Esophagus squamous epithelium (tissue), 4 donors: ENCODE measurements around the gene EIF5AL1.

Experiments used
- CTCF ChIP-seq, 6 experiments: fragments of 450-650 bp in 4 of 6; fragments of 200-600 bp in 2 of 6; sonication (generic) in 2 of 6; IDR thresholded peaks; one replicate each; pipeline ENCODE4 v1.5.1; 2016 to 2019; ENCODE audit warnings: antibody characterized with exemption in 6 of 6, mild to moderate bottlenecking in 4 of 6, moderate library complexity in 4 of 6
- POLR2A ChIP-seq, 4 donors: fragments of 450-650 bp; IDR thresholded peaks; one replicate each; pipeline ENCODE4 v1.6.1; 2017; ENCODE audit warnings: antibody characterized with exemption in 4 of 4, mild to moderate bottlenecking in 4 of 4, moderate library complexity in 3 of 4

- TF ChIP-seq CTCF (IDR thresholded peaks at IDR 0.05), result no peak
- TF ChIP-seq POLR2A (IDR thresholded peaks at IDR 0.05), result no peak
These were observed 6.5 kb upstream of the EIF5AL1 start for GRCh38 chr10:79505829-79506228.
